GM19397 (cell line): ENCODE measurements around the gene SARDH.

Source experiments
- ATAC-seq: cut with Tn5 transposase; IDR thresholded peaks from one replicate; pipeline ENCODE4 v1.9.1; 2021; ENCODE audit warnings: mild to moderate bottlenecking, moderate library complexity; ENCODE audit not compliant: unreplicated experiment

Gene SARDH

DNA sequence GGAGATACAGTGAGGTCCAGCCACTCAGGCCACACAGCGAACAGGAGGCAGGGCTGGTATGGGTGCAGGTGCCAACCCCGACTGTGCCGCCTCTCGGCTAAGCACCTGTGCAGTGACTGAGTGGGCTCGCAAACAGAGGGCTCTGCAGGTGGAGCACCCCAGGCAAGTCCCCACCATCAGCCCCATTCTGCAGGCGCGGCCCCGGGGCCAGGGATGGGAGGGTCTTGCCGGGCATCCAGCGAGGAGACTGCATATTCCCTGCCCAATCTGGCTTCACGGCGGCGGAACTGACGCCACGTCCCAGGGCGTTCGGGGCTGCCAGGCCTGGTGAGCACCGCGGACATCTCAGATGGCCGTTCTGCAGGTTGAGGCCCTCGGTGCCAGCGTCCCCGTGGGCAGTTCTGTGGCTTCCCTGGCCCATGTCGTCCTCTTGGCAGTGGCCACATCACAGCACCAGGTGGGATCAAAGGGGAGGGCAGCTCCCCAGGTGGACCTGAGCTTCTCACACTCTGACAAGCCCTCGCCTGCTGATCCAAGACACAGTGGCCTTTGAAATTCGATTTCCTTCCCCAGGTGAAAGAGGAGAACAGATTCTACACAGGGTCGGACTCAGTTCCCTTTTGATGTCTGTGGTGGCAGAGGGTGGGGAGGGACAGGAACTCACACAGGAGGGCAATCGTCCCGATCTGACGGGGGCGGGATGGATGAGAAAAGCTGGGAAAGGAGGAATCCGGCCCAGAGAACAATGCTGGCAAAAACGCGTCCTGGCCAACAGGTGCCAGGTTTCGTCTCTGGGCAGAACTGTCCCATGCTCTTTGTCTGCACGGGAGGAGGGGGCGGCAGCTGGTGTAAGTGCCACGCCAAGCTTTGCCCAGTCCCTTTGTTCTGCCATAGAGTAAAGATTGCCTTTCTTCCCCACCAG lies 83.2 kb downstream of the SARDH start:
- no peak for ATAC-seq

DNA sequence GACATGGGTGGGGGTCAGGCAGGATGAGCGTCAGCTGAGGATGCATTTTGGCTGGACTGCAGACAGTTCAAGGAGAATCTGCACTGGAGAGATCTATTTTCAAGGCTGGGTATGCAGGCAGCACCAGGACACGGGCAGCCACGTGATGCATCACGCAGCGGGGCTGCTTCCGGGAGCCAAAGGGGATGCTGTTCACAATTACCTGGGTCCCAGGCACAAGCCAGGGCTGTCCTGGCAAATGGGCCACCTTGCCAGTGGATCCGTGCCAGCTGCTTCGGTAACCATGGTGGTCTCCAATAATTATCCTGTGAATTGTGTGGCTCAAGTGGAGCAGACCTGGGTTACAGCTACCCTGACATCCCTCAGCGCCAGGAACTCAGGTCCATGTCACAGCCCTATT lies 84.5 kb downstream of the SARDH start:
- ATAC-seq: no peak

DNA sequence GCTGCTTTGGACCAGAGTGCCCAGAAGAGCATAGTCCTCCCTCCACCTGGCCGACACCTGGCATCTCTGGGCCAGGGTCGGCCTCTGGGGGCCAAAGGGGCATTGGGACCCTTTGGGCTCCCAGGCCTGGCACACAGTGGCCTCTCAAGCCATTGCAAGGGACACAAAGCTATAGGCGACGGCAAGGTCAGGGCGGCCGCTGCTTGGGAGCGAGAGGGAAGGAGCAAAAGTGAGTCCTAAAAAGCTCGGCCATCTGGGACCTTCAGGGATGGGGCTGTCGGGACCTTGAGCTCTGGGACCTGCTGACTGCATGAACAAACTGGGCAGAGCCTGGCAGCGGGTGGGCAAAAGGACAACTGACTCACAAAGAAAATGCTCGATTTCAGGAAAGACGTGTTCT lies 88.1 kb downstream of the SARDH start:
- ATAC-seq: no peak

DNA sequence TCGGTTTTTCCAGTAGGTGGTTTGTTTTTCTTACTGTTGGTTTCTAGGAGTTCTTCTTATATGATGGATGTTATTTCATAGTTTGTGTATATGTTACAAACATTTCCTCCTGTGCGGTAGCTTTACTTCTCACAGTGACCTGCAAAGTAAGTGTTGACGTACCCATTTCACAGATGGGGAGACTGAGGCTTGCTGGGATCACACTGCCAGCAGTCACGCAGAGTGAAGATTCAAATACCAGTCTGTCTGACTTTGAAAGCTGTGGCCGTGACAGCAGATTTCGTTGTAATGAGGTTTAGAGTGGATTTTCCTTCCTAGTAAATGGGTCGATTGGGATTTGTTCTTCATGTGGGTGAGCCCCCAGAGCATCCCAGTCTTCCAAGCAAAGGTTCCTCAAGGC lies 89.0 kb downstream of the SARDH start:
- no peak for ATAC-seq

DNA sequence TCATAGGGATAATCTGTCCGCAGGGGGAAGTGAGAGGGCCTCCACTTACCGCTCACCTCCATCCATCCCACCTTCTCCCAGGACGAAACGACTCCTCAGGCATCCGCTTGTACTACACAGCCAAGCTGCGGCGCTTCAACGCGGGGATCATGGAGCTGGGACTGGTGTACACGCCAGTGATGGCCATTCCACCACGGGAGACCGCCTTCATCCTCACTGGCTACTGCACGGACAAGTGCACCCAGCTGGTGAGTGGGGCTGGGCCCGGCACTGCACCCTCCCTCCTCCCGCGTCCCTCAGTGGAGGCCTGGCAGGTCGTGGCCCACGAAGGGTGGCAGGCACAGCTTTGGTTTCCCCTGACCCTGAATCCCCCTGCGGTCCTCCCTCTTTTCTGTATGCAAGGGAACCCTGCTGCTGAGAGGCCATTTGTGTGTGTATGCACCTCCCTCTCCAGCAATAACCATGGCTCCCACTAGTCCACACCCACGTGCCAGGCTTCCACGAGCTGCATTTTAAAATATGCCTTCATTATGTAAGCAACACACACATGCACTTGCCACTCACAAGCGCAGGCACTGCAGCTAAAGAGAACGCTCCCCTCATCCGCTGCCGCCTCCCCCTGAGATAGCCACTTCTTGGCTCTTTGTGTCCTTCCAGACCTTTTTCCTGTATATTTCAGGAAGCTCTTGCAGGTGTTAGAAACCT lies 90.2 kb downstream of the SARDH start:
- no peak for ATAC-seq

DNA sequence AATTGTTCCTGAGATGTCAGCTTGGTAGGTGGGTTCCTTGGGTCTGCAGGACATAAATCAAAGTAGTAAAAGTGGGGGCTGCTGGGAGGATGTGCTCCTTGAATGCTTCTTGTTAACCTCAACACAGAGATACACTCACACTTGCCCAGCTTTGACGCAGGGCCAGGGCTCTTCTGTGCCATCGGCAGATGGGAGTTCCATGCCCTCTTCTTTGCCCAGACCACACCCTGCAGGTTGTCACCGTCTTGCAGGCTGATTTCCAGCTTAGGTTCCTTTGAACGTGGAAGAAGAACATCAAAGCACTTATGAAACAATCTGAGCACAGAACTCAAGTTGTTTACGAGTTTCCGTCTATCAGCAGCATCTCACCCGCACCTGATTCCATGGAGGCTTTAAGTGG lies 91.0 kb downstream of the SARDH start:
- ATAC-seq: no peak

DNA sequence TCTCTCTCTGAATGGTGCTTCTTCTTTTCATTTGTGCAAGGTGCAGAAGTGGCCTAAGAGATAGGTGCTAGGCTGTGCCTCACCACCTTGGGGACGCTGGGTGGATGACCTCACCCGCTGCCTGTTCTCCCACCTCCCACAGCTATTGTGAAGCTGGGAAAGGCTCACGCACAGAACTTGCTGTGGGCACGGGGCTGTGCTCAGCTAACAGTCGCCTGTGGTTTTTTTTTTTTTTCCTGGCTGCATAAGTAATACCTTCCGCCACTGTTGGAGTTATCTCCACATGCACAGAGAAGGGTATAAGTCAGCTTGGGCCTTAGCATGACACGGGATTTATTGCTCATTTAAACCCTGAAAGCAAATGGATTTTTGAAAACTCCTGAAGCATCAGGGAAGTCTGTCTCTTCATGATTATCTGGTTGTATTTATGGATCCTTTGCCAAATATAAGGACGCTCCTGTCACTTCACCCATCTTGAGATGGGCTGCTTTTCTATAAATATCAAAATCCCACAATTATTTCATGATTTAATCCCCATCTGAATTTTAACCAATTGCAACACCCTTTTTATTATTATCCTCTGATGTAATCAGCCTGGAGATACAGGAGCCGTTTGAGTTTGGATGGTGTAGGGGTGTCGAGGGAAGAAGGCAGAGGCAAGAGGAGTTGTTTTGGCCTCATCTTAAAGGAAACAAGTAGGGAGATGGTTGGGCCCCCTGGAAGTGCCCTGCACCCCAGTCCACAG lies 93.0 kb downstream of the SARDH start:
- no peak for ATAC-seq

DNA sequence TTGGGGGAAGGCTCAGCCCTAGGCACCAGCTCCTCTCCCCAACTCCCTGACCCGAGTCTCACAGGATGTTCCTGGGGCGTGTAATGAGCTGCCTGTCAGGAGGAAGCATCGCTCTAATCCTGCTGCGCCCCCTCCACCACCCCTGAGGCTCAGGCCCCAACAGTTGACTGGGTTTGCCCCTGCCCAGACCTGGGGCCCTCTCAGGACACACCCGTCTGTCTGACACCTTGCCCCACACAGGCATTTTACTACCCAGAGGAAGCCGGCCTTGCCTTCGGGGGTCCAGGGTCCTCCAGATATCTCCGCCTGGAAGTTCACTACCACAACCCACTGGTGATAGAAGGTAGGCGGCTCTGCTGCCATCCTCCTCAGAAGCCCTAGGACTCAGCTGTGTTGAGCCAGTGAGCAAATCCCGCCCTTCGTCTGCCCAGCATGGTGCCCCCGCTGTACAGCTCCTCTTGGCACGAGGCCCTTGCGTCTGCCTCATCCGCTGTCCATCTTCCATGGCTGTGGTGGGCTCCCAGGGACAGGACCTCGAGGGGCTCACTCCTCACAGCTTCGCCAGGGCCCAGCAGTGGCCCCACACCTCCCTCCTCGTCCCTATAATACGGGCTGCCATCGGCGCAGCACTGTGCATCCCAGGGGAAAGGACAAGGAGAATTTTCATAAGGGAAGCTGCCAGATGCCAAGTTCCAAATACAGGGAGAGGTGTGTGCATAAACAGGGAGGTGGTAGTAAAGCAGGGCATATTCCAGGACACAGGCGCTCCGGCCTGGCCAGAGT lies 94.0 kb downstream of the SARDH start:
- ATAC-seq: no peak

DNA sequence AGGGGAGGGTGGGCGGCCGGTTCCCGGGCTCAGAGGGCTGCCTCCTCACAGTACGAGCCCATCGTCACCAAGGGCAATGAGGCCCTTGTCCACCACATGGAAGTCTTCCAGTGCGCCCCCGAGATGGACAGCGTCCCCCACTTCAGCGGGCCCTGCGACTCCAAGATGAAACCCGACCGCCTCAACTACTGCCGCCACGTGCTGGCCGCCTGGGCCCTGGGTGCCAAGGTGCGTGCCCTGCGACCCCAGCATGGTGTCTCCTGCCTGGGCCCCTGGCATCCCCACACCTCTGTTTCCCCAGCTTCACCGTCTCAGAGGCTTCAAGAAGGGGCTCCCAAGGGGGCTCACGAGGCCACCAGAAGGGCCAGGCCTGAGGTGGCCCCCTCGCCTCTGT lies 94.8 kb downstream of the SARDH start:
- no peak for ATAC-seq

DNA sequence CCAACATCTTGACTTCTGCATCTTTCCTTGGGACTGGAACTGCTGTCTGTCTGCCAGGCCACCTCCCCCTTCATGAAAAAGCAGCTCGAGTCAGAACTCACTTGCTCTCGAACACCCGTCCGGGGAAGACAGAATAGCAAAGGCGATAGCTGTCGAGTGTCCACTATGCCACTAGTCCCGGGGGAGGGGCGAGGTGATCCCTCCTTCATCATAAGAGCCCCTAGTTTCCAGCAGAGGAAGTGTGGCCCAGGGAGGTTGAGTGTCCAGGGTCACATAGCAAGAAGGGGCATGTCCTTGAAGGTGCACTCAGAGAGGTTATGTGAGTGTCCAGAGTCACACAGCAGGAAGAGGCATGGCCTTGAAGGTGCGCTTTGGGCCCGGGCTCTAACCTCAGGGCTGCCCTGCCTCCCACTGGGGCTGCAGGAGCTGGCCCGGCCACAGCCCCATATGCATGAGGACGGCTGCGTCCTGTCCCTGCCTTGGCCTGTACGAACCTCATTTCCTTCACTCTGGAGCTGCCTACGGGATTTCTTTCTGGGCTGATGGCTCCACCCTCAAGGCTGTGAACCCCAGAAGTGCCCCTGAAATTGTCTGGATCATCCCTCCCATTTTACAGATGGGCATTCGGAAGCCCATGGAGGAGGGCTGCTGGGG lies 95.3 kb downstream of the SARDH start:
- no peak for ATAC-seq

DNA sequence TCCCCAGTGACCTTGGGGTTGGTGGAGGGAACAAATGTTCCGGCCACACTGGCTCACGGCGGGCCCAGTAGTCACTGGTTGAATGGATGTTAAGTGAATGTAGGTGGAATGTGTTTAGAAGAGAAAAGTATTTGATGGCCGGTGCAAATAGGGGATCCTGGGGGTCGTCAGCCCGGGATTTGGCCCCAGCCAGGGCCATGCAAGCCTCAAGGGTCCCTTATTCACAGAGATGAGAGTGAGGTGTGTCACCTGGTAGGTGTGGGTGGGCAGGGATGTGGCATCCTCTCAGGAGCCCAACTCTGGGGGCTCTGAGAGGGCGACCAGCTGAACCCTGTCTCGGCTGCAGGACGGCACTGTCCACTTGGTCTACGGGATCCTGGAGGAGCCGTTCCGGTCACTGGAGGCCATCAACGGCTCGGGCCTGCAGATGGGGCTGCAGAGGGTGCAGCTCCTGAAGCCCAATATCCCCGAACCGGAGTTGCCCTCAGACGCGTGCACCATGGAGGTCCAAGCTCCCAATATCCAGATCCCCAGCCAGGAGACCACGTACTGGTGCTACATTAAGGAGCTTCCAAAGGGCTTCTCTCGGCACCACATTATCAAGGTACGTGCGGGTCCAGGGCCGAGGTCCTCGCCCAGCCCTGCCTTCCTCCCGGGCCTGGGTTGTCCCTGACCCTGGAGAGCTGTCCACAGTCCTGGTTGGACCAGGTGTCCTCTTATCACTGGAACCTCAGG lies 96.1 kb downstream of the SARDH start:
- ATAC-seq: no peak

DNA sequence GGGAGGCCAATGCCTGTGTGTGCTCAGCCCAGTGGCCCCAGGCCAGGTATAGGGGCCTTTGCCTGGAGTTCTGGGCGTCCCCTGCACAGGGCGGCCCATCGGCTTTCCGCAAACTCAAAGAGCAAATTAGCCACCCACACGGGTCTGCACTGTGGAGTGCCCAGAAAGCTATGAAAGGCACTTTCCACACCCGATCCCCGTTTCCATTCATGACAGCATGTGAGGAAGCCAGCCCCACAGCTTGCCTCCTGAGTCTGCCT lies 96.8 kb downstream of the SARDH start:
- no peak for ATAC-seq

DNA sequence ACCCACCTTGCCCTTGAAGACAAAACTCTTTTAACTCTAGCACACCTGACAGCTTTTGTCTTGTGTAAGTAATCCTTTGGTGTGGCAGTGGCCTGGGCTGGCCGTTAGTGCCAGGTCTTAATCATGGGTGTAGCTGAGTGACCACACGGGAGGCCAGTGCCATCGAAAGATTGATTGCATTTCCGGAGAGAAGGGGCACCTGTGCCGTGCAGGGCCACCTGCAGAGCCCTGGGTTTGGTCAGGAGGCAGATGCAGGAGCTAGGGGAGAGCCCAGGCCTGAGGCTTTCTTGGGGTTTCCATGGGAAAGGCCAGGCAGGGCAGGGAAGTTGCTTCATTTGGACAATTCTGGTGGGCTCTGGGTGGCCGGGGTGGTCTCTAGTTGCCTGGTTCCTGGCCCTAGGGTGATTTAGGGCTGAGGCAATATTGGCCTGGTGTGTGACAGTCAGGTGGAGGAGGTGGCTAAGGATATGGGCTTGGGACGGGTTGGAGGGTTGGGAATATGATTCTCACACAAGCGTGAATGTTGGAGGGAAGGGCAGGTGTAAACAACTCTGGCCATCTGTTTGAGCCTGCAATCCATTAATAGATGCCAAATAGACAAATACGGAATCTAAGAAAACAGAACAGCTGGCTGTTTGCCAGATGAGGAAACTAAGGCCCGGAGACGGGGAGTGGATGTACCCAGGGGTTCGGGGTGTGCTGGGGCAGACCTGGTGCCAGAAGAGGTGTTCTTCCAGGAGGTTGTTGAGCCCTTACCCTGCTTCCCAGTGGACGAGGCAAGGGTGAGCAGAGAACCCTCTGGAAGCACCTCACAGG lies 97.4 kb downstream of the SARDH start:
- ATAC-seq: no peak

DNA sequence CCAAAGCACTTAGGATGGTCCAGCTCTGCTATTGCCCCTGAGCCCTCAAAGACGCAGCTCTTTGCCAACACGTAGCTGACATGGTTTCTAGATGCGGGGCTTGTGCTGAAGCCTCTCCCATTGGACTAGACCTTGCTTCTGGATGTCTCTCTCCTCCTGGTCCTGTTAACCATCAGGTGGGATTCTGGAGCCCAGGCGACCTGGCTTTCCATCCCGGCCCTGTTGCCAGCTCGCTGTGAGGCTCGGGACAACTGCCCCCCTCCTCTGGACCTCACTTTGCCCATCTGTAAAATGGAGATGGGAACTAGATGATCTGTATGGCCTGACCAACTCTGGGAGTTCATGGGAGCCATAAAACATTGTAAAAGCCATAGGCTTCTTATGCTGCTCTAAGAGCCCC lies 98.0 kb downstream of the SARDH start:
- no peak for ATAC-seq

DNA sequence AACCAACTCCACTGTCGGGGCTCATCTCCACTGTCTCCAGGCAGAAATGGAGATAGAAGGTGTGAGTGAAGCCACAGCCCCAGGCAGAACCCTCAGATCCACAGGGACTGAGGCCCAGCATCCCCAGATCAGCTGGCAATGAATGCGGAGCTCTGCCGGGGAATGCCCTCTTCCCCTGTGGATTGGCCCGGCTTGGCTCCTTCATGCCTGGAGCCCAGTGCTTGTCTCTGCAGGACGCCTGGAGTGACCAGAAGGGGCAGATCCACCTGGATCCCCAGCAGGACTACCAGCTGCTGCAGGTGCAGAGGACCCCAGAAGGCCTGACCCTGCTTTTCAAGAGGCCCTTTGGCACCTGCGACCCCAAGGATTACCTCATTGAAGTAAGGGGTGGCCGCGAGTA lies 98.5 kb downstream of the SARDH start:
- no peak for ATAC-seq

DNA sequence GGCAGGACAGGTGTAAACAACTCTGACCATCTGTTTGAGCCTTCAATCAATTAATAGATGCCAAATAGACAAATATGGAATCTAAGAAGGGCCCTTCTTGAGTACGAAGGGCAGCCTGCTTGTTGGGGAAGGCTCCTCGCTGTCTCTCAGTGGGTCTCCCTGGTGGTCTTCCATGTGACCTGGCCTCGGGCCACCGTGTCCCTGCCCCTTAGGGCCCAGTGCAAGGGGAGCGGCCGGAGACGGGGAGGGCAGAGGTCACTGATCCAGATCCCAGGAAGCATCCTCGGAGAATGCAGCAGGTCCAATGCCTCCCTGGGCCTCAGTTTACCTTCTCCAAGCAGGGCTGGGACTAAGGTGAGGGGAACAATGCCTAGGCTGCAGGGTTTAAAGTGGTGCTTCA lies 99.4 kb downstream of the SARDH start:
- no peak for ATAC-seq

DNA sequence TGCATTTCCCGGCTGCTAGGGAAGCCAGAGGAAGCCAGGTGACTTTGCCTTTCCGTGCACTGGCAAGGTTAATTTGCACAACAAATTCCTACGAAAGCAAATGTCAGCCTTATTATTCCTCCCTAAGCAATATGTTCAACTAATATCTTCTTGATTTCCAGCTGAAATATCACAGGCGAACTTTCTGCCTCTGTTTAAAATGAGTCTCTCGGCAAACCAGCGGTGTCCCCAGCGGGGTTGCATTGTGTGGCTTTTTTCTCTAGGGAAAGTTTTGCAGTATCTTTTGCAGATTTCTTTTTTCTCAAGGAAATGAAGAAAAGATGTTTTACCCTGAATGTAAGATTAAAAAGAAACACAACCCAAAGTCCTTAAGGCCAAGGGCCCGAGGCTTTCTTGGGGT lies 100.1 kb downstream of the SARDH start:
- ATAC-seq: no peak

DNA sequence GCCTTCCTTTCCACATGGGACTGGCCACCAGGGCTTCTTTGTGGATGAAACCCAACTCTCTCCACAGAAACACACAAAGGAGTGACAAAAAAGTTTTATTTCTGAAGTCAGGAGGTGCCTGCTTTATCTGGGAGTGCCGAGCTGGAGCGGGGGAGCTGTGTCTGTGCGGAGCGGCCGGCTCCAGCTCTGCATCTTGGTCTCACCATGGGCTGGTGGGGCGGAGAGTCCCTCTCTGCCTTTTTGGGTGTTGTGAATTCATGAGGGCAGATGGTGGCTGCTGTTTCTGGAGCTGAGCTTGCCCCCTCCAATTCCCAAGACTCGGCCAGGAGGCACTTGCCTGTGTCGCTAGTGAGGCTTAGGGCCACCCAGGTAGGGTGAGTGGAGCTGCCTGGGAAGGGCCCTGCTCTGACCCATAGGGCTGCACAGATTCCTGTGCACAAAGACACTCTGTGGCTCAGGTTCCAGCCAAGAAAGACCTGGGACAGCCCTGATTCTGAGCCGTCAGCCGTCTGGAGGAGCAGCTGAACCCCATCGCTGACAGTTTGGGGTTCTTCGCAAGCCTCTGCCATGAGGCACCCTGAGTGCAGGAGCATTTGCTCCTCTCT lies 100.6 kb downstream of the SARDH start:
- ATAC-seq: no peak

DNA sequence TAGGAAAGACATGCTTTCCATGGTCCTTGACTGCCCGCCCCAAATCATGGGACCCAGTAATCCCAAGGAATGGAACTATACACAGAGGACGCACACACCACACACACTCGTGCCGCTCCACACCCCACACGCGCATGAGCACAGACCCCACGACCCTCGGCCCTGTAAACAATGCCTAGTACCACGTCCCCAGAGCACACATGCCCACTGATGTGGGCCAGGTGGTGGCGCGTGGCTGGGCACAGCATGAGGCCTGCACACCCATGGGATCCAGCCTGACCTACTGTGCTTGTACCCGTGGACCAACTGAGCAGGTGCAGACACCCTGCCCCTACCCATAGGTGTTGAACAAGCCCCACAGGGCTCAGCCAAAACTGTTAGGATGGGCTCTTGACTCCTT lies 101.2 kb downstream of the SARDH start:
- ATAC-seq: no peak
